ENCODE measurements around the gene KLHDC4.

Gene KLHDC4

DNA sequence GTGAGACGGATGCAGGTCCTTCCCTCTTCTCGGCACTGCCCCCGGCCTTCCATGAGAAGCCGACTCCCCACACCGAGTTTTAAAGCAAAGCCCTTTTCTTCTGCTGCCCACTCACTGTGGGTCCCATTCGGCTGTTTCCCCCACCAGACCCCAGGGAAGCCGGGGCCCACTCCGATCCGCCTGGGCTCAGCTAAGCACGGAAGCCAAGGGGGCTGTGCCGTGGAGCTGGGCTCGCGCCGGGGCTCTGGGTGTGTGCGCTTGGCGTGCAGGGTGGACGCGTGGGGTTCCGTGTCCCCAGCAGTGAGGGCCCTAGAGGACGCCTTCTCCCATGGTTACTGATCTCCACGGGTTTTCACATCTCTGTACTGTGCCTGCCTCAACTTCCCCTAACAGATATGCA, 68.5 kb downstream of the KLHDC4 start:
- H3K4me3 ChIP-seq (replicated peaks; ENCODE audit: low read depth, low read length): no peak overlapping the region
- no peak for DNase-seq (ENCODE audit: low read depth)
- TF ChIP-seq CTCF (IDR thresholded peaks at IDR 0.05; ENCODE audit: low read length, missing control alignments): no peak

- DNase-seq (ENCODE audit: low read depth): no peak
- no peak for TF ChIP-seq CTCF (IDR thresholded peaks at IDR 0.05; ENCODE audit: low read length, missing control alignments)
- H3K4me3 ChIP-seq (replicated peaks; ENCODE audit: low read depth, low read length): no peak overlapping the region
These were observed 69.1 kb downstream of the KLHDC4 start for GRCh38 chr16:87696726-87697125.

GRCh38 chr16:87695534-87695933, 70.3 kb downstream of the KLHDC4 start:
- DNase-seq (ENCODE audit: low read depth): no peak
- no peak for TF ChIP-seq CTCF (IDR thresholded peaks at IDR 0.05; ENCODE audit: low read length, missing control alignments)
- no peak overlapping the region for H3K4me3 ChIP-seq (replicated peaks; ENCODE audit: low read depth, low read length)

- H3K4me3 ChIP-seq (replicated peaks; ENCODE audit: low read depth, low read length): no peak overlapping the region
- DNase-seq (ENCODE audit: low read depth): no peak
- TF ChIP-seq CTCF (IDR thresholded peaks at IDR 0.05; ENCODE audit: low read length, missing control alignments): no peak
These were observed 71.2 kb downstream of the KLHDC4 start for GRCh38 chr16:87694441-87695125.

DNA sequence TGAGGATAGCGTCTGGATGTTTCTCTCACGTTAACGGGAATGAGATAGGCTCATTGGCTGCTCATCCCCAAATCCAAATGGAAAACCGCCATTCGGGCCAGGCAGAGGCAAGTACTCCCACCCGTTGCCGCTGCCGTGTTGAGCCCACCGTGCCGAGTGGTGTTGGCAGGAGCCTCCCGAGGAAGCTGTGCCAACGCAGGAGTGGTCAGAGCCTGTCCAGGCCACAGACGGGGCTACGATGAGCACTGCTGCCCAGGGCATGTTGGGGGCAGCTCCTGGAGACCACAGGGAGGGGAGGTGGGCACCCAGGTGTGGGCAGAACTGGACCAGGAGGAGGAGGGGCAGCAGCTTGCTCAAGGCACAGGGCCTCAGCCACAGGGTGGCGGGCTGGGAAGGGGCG, 72.0 kb downstream of the KLHDC4 start:
- H3K4me3 ChIP-seq (replicated peaks; ENCODE audit: low read depth, low read length): no peak overlapping the region
- TF ChIP-seq CTCF (IDR thresholded peaks at IDR 0.05; ENCODE audit: low read length, missing control alignments): no peak
- no peak for DNase-seq (ENCODE audit: low read depth)

GRCh38 chr16:87692756-87693155, 73.0 kb downstream of the KLHDC4 start:
- no peak for TF ChIP-seq CTCF (IDR thresholded peaks at IDR 0.05; ENCODE audit: low read length, missing control alignments)
- H3K4me3 ChIP-seq (replicated peaks; ENCODE audit: low read depth, low read length): no peak overlapping the region

DNA sequence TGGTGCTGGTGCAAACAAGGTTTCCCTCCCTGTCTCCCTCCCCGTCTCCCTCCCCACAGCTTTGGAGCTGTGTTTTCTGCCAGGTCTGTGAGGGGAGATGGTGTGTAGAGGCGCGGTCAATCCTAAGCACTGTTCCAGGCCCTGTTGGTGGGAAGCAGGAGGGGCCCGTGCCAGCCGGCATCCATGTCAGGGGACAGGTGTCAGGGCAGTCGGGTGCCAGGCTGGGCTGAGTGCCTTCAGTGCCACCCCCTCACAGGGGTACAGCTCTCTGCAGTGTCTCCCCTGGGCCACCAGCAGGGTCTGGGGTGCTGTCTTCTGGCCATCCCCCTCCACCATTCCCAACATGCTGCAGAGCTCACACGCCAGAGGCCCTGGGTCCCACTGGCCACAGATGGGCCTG, 73.6 kb downstream of the KLHDC4 start:
- no peak overlapping the region for H3K4me3 ChIP-seq (replicated peaks; ENCODE audit: low read depth, low read length)
- no peak for TF ChIP-seq CTCF (IDR thresholded peaks at IDR 0.05; ENCODE audit: low read length, missing control alignments)
- DNase-seq (ENCODE audit: low read depth): no peak

More at GRCh38 chr16:87692756-87693155, 73.0 kb downstream of the KLHDC4 start:
- DNase-seq (ENCODE audit: low read depth): no peak
